NB4 (cell line): Measurements from ENCODE around the gene GAA.

Experiments
- DNase-seq: peaks from one replicate; pipeline ENCODE4 v3.0.0; 2010; ENCODE audit warnings: low read depth
- H3K4me3 ChIP-seq: one replicate; pipeline ENCODE4 v1.5.1; 2011; ENCODE audit warnings: mild to moderate bottlenecking, low read depth, low read length, moderate library complexity
- MAX ChIP-seq: IDR thresholded peaks from 2 replicates; pipeline ENCODE4 v1.6.1; 2011; ENCODE audit warnings: low read depth, low read length
- MYC ChIP-seq: IDR thresholded peaks from 2 replicates; pipeline ENCODE4 v1.6.1; 2011; ENCODE audit warnings: low read depth, low read length
- POLR2A ChIP-seq: IDR thresholded peaks from 2 replicates; pipeline ENCODE4 v1.6.1; 2011; ENCODE audit warnings: mild to moderate bottlenecking; ENCODE audit not compliant: insufficient read length; ENCODE audit errors: extremely low read depth
- TF ChIP-seq, protein P1 (sequence below): IDR thresholded peaks from one replicate; pipeline ENCODE4 v1.5.1; 2012; ENCODE audit warnings: low read depth, low read length

GAA gene

DNA sequence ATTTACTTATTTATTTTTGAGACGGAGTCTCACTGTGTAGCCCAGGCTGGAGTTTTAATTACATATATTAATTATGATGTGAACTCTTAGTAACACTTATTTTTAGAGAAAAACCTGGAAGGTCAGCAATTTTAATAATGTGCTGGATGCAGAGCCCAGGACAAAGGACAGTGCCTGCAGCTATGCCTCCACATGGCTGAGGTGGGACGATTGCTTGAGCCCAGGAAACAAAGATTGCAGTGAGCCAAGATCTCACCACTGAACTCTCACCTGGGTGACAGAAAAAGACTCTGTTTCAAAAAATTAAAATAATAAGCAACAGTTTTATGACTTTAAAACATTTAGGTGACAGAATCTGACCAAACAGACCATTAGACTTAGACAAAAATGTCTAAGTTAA lies 57.5 kb downstream of the GAA start:
- H3K4me3 ChIP-seq, result no peak overlapping the region
- no peak for TF ChIP-seq POLR2A
- TF ChIP-seq, protein P1, sequence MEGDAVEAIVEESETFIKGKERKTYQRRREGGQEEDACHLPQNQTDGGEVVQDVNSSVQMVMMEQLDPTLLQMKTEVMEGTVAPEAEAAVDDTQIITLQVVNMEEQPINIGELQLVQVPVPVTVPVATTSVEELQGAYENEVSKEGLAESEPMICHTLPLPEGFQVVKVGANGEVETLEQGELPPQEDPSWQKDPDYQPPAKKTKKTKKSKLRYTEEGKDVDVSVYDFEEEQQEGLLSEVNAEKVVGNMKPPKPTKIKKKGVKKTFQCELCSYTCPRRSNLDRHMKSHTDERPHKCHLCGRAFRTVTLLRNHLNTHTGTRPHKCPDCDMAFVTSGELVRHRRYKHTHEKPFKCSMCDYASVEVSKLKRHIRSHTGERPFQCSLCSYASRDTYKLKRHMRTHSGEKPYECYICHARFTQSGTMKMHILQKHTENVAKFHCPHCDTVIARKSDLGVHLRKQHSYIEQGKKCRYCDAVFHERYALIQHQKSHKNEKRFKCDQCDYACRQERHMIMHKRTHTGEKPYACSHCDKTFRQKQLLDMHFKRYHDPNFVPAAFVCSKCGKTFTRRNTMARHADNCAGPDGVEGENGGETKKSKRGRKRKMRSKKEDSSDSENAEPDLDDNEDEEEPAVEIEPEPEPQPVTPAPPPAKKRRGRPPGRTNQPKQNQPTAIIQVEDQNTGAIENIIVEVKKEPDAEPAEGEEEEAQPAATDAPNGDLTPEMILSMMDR, result no peak
- no peak for TF ChIP-seq MYC
- TF ChIP-seq MAX, result no peak
- no peak for DNase-seq

DNA sequence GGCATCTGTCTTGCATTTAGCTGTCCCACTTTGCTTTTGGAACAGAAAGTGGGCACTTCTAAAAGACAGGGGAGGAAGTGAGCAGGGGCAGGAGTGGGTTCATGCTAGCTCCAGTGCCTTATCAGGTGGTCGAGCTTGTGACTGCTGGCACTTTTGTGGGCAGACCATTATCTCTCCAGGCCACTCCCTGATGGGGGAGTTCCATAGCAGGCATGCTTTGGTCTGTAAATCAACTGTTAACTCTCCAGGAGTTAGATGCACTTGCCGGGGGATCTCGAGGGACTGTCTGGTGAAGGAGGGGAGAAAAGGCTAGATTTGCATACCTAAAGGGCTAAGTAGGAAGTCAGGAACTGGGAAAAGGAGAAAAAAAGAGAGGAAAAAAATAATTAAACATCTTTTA lies 59.2 kb downstream of the GAA start:
- TF ChIP-seq POLR2A (no peak), MYC (no peak)
- TF ChIP-seq, protein P1, result no peak
- DNase-seq, result peak; percentile 27
- H3K4me3 ChIP-seq, result no peak overlapping the region

- H3K4me3 ChIP-seq, result no peak overlapping the region
- no peak for TF ChIP-seq POLR2A
- no peak for TF ChIP-seq MYC
- TF ChIP-seq MAX, result no peak
- TF ChIP-seq, protein P1, result no peak
- DNase-seq, result no peak
Observed at GRCh38 chr17:80163336-80163735, 62.0 kb downstream of the GAA start.

GRCh38 chr17:80164185-80164584 lies 62.8 kb downstream of the GAA start:
- TF ChIP-seq, protein P1, result no peak
- TF ChIP-seq MAX, result no peak
- TF ChIP-seq POLR2A, result no peak
- TF ChIP-seq MYC, result no peak
- peak; percentile 26 for DNase-seq
- H3K4me3 ChIP-seq, result no peak overlapping the region

DNA sequence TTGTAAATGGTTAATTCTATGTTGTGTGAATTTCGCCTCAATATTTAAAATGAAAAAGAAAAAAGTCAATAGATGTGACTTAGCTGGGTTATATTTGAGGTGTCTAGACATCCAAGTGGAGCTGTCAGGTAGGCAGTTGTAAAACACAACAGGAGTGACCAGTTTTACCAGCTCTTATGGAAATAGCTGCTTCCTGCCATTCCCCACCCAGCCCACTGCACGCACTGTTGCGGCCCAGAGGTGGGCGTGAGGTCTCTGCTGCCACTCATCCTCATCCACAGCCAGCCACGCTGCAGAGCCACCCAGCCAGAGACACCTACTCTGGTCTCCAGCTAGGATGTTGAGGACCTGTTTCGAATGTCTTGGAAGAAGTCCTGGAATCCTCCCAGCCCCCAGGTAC lies 65.1 kb downstream of the GAA start:
- no peak overlapping the region for H3K4me3 ChIP-seq
- DNase-seq, result no peak
- no peak for TF ChIP-seq MYC
- no peak for TF ChIP-seq MAX
- TF ChIP-seq, protein P1, result no peak
- TF ChIP-seq POLR2A, result no peak

GRCh38 chr17:80168371-80168770 lies 67.0 kb downstream of the GAA start:
- no peak overlapping the region for H3K4me3 ChIP-seq
- TF ChIP-seq MAX, result no peak
- TF ChIP-seq, protein P1, result no peak
- TF ChIP-seq POLR2A, result no peak
- no peak for TF ChIP-seq MYC
- peak; percentile 49 for DNase-seq
